ENCODE results near the gene TTLL7. TPM values are rescaled to one million over a fixed set of nuclear protein-coding genes. Genes with fewer than 3 reads are reported as not detected.

Gene TTLL7
- total and polyA plus RNA-seq, 4 experiments from 2014 or later = 0.06 to 2.8 (median 0.33) TPM

DNA sequence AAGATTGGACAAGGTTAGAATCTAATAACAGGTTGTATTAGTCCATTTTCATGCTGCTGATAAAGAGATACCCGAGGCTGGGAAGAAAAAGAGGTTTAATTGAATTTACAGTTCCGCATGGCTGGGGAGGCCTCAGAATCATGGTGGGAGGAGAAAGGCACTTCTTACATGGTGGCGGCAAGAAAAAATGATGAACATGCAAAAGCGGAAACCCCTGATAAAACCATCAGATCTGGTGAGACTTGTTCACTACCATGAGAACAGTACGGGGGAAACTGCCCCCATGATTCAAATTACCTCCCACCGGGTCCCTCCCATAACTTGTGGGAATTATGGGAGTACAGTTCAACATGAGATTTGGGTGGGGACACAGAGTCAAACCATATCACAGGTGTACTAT lies 22.9 kb upstream of the TTLL7 start:
- ChIA-PET POLR2A (ENCODE audit: partially characterized antibody) (no interaction called here), CTCF (ENCODE audit: partially characterized antibody) (no interaction called here)
- no peaks in the 10 kb centered on the region for H3K36me3 ChIP-seq (ENCODE audit: insufficient read depth, low read length)
- DNase-seq = no peak
- H3K9me3 ChIP-seq (ENCODE audit: control insufficient read depth in 1 of 2, low read length in 2 of 2) = no peaks in the 10 kb centered on the region
- no peak overlapping the region for H3K4me3 ChIP-seq (ENCODE audit: low read length in 2 of 2)
- no peak overlapping the region for H3K27ac Mint-ChIP-seq
- H3K27ac ChIP-seq (ENCODE audit: low read depth, low read length) = no peak overlapping the region
- H3K4me3 Mint-ChIP-seq = no peak overlapping the region
- intact Hi-C loops (cut with micrococcal nuclease) = no loop called here
- no peaks in the 10 kb centered on the region for H3K4me1 Mint-ChIP-seq
- peaks cover 0 to 5% (median 0%) of the 10 kb centered on the region in 8 donors for H3K9me3 Mint-ChIP-seq
- peaks cover 3 to 5% of the 10 kb centered on the region in 2 donors for H3K27me3 Mint-ChIP-seq
- no peaks in the 10 kb centered on the region for H3K4me1 ChIP-seq (ENCODE audit: insufficient read depth, low read length)
- no peaks in the 10 kb centered on the region for H3K36me3 Mint-ChIP-seq
- H3K27me3 ChIP-seq (ENCODE audit: insufficient read depth, low read length) = no peaks in the 10 kb centered on the region

DNA sequence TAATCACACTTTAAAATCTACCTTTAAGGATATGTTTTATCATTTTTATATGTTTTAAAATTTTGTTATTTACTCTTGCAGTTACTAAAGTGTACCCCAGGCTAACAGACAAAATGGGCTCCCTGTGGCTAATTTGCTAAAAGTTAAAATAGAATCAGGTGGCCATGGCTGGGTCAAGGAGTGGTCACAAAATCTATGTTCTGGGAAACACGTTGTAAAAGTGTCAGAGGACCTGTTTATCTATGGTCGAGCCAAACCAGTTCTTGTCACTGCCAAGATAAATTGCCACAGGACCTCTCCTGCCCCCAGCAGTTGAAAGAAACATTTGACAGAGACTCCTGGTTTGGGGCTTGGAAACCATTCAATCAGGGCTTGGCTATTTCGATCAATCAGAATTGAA lies 21.2 kb upstream of the TTLL7 start:
- Histone ChIP-seq H3K27ac (ENCODE audit: low read depth, low read length) (no peak overlapping the region), H3K27me3 (ENCODE audit: insufficient read depth, low read length) (no peaks in the 10 kb centered on the region), H3K9me3 (ENCODE audit: control insufficient read depth in 1 of 2, low read length in 2 of 2) (no peaks in the 10 kb centered on the region), H3K4me1 (ENCODE audit: insufficient read depth, low read length) (no peaks in the 10 kb centered on the region), H3K4me3 (ENCODE audit: low read length in 2 of 2) (no peak overlapping the region), H3K36me3 (ENCODE audit: insufficient read depth, low read length) (no peaks in the 10 kb centered on the region)
- H3K4me1 Mint-ChIP-seq = no peaks in the 10 kb centered on the region
- H3K9me3 Mint-ChIP-seq = peaks cover 0 to 5% (median 0%) of the 10 kb centered on the region in 8 donors
- ChIA-PET CTCF (ENCODE audit: partially characterized antibody) (no interaction called here), POLR2A (ENCODE audit: partially characterized antibody) (no interaction called here)
- DNase-seq = no peak
- H3K27me3 Mint-ChIP-seq = peaks cover 3 to 7% of the 10 kb centered on the region in 2 donors
- intact Hi-C loops (cut with micrococcal nuclease) = no loop called here
- no peak overlapping the region for H3K27ac Mint-ChIP-seq
- H3K36me3 Mint-ChIP-seq = no peaks in the 10 kb centered on the region
- no peak overlapping the region for H3K4me3 Mint-ChIP-seq

GRCh38 chr1:84019217-84019616 lies 20.3 kb upstream of the TTLL7 start:
- no peaks in the 10 kb centered on the region for H3K9me3 ChIP-seq (ENCODE audit: control insufficient read depth in 1 of 2, low read length in 2 of 2)
- Mint-ChIP-seq H3K4me3 (no peak overlapping the region), H3K9me3 (peaks cover 0 to 5% (median 0%) of the 10 kb centered on the region in 8 donors), H3K4me1 (no peaks in the 10 kb centered on the region), H3K36me3 (no peaks in the 10 kb centered on the region), H3K27me3 (peaks cover 3 to 8% of the 10 kb centered on the region in 2 donors), H3K27ac (no peak overlapping the region)
- ChIA-PET CTCF (ENCODE audit: partially characterized antibody) (no interaction called here), POLR2A (ENCODE audit: partially characterized antibody) (no interaction called here)
- H3K36me3 ChIP-seq (ENCODE audit: insufficient read depth, low read length) = no peaks in the 10 kb centered on the region
- H3K27ac ChIP-seq (ENCODE audit: low read depth, low read length) = no peak overlapping the region
- intact Hi-C loops (cut with micrococcal nuclease) = no loop called here
- no peaks in the 10 kb centered on the region for H3K27me3 ChIP-seq (ENCODE audit: insufficient read depth, low read length)
- no peak overlapping the region for H3K4me3 ChIP-seq (ENCODE audit: low read length in 2 of 2)
- DNase-seq = no peak
- H3K4me1 ChIP-seq (ENCODE audit: insufficient read depth, low read length) = no peaks in the 10 kb centered on the region

DNA sequence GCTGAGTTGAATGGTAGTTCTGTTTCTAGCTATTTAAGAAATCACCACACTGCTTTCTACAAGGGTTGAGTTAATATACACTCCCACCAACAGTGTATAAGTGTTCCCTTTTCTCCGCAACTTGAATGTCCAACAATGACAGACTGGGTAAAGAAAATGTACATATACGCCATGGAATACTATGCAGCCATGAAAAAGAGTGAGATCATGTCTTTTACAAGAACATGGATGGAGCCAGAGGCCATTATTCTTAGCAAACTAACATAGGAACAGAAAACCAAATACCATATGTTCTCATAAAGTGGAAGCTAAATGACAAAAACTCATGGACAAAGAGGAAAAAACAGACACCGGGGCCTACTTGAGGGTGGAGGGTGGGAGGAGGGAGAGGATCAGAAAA lies 14.8 kb upstream of the TTLL7 start:
- Mint-ChIP-seq H3K4me3 (no peak overlapping the region), H3K36me3 (no peaks in the 10 kb centered on the region), H3K4me1 (no peaks in the 10 kb centered on the region), H3K9me3 (no peaks in the 10 kb centered on the region), H3K27me3 (peaks cover 8 to 9% of the 10 kb centered on the region in 2 donors), H3K27ac (no peak overlapping the region)
- Histone ChIP-seq H3K9me3 (ENCODE audit: control insufficient read depth in 1 of 2, low read length in 2 of 2) (no peaks in the 10 kb centered on the region), H3K27me3 (ENCODE audit: insufficient read depth, low read length) (no peaks in the 10 kb centered on the region), H3K4me1 (ENCODE audit: insufficient read depth, low read length) (no peaks in the 10 kb centered on the region), H3K36me3 (ENCODE audit: insufficient read depth, low read length) (no peaks in the 10 kb centered on the region), H3K4me3 (ENCODE audit: low read length in 2 of 2) (no peak overlapping the region), H3K27ac (ENCODE audit: low read depth, low read length) (no peak overlapping the region)
- intact Hi-C loops (cut with micrococcal nuclease) = no loop called here
- DNase-seq = no peak
- ChIA-PET CTCF (ENCODE audit: partially characterized antibody) (interaction anchor here (1.9 kb wide), 1 partner anchor 10 kb away, joined by 6 read pairs; no protein-coding TSS in a partner anchor), POLR2A (ENCODE audit: partially characterized antibody) (no interaction called here)

DNA sequence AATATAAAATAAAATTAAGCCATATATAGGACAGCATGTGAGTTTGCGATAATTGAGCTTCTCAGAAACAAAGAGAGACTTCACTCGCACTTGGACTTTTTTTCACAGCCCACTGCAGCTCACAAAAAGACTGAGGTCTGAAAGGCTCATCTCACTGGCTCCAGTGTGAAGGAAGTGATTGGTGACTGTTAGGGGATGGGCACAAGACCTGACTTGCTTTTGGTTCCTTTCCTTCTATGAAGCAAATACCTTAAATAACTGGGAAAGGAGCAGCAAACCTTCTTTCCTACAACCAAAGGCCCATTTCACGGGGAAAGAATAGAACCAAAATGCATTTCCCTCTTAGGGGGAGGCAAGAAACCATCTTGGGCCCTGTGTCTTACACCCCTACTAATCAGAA lies 13.1 kb upstream of the TTLL7 start:
- H3K27ac ChIP-seq (ENCODE audit: low read depth, low read length) = no peak overlapping the region
- Mint-ChIP-seq H3K27me3 (peaks cover 14% of the 10 kb centered on the region in 2 donors), H3K9me3 (no peaks in the 10 kb centered on the region), H3K4me1 (no peaks in the 10 kb centered on the region), H3K4me3 (no peak overlapping the region), H3K27ac (no peak overlapping the region), H3K36me3 (no peaks in the 10 kb centered on the region)
- no peaks in the 10 kb centered on the region for H3K36me3 ChIP-seq (ENCODE audit: insufficient read depth, low read length)
- intact Hi-C loops (cut with micrococcal nuclease) = no loop called here
- DNase-seq = no peak
- no peaks in the 10 kb centered on the region for H3K9me3 ChIP-seq (ENCODE audit: control insufficient read depth in 1 of 2, low read length in 2 of 2)
- POLR2A ChIA-PET (ENCODE audit: partially characterized antibody) = no interaction called here
- H3K4me3 ChIP-seq (ENCODE audit: low read length in 2 of 2) = no peak overlapping the region
- CTCF ChIA-PET (ENCODE audit: partially characterized antibody) = interaction anchor here (0.6 kb wide), 1 partner anchor 104 kb away, joined by 4 read pairs; no protein-coding TSS in a partner anchor
- H3K27me3 ChIP-seq (ENCODE audit: insufficient read depth, low read length) = no peaks in the 10 kb centered on the region
- H3K4me1 ChIP-seq (ENCODE audit: insufficient read depth, low read length) = no peaks in the 10 kb centered on the region

DNA sequence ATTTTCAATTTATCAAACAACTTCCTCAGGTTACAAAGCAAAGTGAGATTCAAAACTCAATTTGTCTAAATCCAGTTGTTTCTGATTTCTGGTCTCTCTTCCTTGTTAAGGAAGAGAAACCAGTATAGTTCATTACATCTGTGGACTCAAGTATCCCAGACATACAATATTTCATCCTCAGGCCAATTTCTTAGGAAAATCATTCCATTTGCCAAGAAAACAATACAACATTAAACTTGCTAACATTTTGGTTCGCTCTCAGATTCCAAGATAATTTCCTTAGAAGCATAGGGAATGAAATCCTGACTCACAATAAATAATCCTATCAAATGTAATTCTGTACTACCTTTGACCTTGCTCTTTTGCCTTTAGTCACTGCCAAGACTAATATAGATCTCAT lies 11.2 kb upstream of the TTLL7 start:
- peaks cover 16 to 18% of the 10 kb centered on the region in 2 donors for H3K27me3 Mint-ChIP-seq
- no peak for DNase-seq
- Histone ChIP-seq H3K27ac (ENCODE audit: low read depth, low read length) (no peak overlapping the region), H3K36me3 (ENCODE audit: insufficient read depth, low read length) (no peaks in the 10 kb centered on the region), H3K27me3 (ENCODE audit: insufficient read depth, low read length) (no peaks in the 10 kb centered on the region), H3K9me3 (ENCODE audit: control insufficient read depth in 1 of 2, low read length in 2 of 2) (no peaks in the 10 kb centered on the region), H3K4me3 (ENCODE audit: low read length in 2 of 2) (no peak overlapping the region), H3K4me1 (ENCODE audit: insufficient read depth, low read length) (no peaks in the 10 kb centered on the region)
- ChIA-PET POLR2A (ENCODE audit: partially characterized antibody) (no interaction called here), CTCF (ENCODE audit: partially characterized antibody) (no interaction called here)
- no peaks in the 10 kb centered on the region for H3K9me3 Mint-ChIP-seq
- intact Hi-C loops (cut with micrococcal nuclease) = no loop called here
- no peaks in the 10 kb centered on the region for H3K4me1 Mint-ChIP-seq
- no peak overlapping the region for H3K27ac Mint-ChIP-seq
- H3K4me3 Mint-ChIP-seq = no peak overlapping the region
- no peaks in the 10 kb centered on the region for H3K36me3 Mint-ChIP-seq

DNA sequence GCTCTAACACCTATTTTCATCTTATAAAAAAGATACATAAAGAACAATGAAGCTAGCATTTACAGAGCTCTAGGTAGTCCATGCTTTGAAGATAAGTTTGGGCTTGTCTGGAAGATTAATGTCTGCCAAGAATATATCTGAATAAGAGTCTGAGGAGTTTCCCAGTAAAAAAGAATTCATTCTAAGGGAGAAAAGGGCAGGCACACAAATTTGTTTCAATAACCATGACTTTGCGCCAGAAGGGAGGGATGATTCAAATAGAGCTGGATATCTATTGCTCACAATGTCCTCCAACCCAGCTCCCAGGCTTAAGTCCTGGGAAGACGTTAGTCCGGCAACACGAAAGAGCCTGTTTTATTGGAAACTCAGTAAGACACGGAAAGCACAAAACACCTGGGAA lies 9.7 kb upstream of the TTLL7 start:
- no peak overlapping the region for H3K4me3 Mint-ChIP-seq
- no peak overlapping the region for H3K27ac Mint-ChIP-seq
- no peaks in the 10 kb centered on the region for H3K36me3 ChIP-seq (ENCODE audit: insufficient read depth, low read length)
- ChIA-PET CTCF (ENCODE audit: partially characterized antibody) (no interaction called here), POLR2A (ENCODE audit: partially characterized antibody) (no interaction called here)
- intact Hi-C loops (cut with micrococcal nuclease) = no loop called here
- peaks cover 15 to 27% of the 10 kb centered on the region in 2 donors for H3K27me3 Mint-ChIP-seq
- no peak for DNase-seq
- no peaks in the 10 kb centered on the region for H3K4me1 Mint-ChIP-seq
- H3K36me3 Mint-ChIP-seq = no peaks in the 10 kb centered on the region
- H3K9me3 ChIP-seq (ENCODE audit: control insufficient read depth in 1 of 2, low read length in 2 of 2) = no peaks in the 10 kb centered on the region
- no peak overlapping the region for H3K4me3 ChIP-seq (ENCODE audit: low read length in 2 of 2)
- no peaks in the 10 kb centered on the region for H3K27me3 ChIP-seq (ENCODE audit: insufficient read depth, low read length)
- no peaks in the 10 kb centered on the region for H3K9me3 Mint-ChIP-seq
- H3K27ac ChIP-seq (ENCODE audit: low read depth, low read length) = no peak overlapping the region
- H3K4me1 ChIP-seq (ENCODE audit: insufficient read depth, low read length) = no peaks in the 10 kb centered on the region

GRCh38 chr1:84006591-84006990 lies 7.7 kb upstream of the TTLL7 start:
- Mint-ChIP-seq H3K27ac (no peak overlapping the region), H3K27me3 (peaks cover 21 to 35% of the 10 kb centered on the region in 2 donors), H3K36me3 (no peaks in the 10 kb centered on the region), H3K9me3 (no peaks in the 10 kb centered on the region), H3K4me1 (no peaks in the 10 kb centered on the region), H3K4me3 (no peak overlapping the region)
- ChIA-PET POLR2A (ENCODE audit: partially characterized antibody) (interaction anchor here (0.6 kb wide), 1 partner anchor 38 kb away, joined by 4 read pairs; no protein-coding TSS in a partner anchor), CTCF (ENCODE audit: partially characterized antibody) (no interaction called here)
- no peaks in the 10 kb centered on the region for H3K27me3 ChIP-seq (ENCODE audit: insufficient read depth, low read length)
- H3K4me3 ChIP-seq (ENCODE audit: low read length in 2 of 2) = no peak overlapping the region
- H3K4me1 ChIP-seq (ENCODE audit: insufficient read depth, low read length) = no peaks in the 10 kb centered on the region
- no peak for DNase-seq
- H3K36me3 ChIP-seq (ENCODE audit: insufficient read depth, low read length) = no peaks in the 10 kb centered on the region
- H3K27ac ChIP-seq (ENCODE audit: low read depth, low read length) = no peak overlapping the region
- intact Hi-C loops (cut with micrococcal nuclease) = no loop called here
- H3K9me3 ChIP-seq (ENCODE audit: control insufficient read depth in 1 of 2, low read length in 2 of 2) = no peaks in the 10 kb centered on the region
